ENCODE results near the gene RAB11A. TPM values are rescaled to one million over a fixed set of nuclear protein-coding genes. Genes with fewer than 3 reads are reported as not detected.
A peak's percentile ranks its signal among the peaks of the same experiment; 100 is the strongest.

RAB11A gene
- total and polyA plus RNA-seq, 2 of the 13 experiments (the other 11 are each of a cell fraction or from before 2014, with no cell fraction given) = 161 to 162 TPM

DNA sequence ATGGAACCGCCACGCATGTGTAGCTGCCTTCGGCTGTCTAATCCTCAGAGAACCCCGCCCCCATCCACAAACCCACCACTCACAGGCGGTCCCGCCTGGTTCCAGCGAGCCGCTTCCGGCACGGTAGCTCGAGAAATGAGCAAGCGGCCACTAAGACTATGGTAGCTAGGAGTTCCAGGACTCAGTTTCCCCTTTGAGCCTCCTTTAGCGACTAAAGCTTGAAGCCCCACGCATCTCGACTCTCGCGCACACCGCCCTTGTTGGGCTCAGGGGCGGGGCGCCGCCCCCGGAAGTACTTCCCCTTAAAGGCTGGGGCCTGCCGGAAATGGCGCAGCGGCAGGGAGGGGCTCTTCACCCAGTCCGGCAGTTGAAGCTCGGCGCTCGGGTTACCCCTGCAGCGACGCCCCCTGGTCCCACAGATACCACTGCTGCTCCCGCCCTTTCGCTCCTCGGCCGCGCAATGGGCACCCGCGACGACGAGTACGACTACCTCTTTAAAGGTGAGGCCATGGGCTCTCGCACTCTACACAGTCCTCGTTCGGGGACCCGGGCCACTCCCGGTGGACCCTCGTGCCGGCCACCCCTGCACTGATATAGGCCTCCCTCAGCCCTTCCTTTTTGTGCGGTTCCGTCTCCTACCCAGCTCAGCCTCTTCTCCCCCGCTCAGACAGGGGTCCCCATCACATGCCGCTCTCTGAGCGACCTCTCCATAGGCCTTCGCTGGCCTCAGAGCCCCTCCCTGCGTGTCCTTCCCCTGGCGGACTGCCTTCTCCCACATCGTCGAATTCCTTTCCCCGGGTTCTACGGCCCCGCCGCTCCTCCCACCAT is at the start of gene RAB11A (continued):
- TF ChIP-seq, protein P1, sequence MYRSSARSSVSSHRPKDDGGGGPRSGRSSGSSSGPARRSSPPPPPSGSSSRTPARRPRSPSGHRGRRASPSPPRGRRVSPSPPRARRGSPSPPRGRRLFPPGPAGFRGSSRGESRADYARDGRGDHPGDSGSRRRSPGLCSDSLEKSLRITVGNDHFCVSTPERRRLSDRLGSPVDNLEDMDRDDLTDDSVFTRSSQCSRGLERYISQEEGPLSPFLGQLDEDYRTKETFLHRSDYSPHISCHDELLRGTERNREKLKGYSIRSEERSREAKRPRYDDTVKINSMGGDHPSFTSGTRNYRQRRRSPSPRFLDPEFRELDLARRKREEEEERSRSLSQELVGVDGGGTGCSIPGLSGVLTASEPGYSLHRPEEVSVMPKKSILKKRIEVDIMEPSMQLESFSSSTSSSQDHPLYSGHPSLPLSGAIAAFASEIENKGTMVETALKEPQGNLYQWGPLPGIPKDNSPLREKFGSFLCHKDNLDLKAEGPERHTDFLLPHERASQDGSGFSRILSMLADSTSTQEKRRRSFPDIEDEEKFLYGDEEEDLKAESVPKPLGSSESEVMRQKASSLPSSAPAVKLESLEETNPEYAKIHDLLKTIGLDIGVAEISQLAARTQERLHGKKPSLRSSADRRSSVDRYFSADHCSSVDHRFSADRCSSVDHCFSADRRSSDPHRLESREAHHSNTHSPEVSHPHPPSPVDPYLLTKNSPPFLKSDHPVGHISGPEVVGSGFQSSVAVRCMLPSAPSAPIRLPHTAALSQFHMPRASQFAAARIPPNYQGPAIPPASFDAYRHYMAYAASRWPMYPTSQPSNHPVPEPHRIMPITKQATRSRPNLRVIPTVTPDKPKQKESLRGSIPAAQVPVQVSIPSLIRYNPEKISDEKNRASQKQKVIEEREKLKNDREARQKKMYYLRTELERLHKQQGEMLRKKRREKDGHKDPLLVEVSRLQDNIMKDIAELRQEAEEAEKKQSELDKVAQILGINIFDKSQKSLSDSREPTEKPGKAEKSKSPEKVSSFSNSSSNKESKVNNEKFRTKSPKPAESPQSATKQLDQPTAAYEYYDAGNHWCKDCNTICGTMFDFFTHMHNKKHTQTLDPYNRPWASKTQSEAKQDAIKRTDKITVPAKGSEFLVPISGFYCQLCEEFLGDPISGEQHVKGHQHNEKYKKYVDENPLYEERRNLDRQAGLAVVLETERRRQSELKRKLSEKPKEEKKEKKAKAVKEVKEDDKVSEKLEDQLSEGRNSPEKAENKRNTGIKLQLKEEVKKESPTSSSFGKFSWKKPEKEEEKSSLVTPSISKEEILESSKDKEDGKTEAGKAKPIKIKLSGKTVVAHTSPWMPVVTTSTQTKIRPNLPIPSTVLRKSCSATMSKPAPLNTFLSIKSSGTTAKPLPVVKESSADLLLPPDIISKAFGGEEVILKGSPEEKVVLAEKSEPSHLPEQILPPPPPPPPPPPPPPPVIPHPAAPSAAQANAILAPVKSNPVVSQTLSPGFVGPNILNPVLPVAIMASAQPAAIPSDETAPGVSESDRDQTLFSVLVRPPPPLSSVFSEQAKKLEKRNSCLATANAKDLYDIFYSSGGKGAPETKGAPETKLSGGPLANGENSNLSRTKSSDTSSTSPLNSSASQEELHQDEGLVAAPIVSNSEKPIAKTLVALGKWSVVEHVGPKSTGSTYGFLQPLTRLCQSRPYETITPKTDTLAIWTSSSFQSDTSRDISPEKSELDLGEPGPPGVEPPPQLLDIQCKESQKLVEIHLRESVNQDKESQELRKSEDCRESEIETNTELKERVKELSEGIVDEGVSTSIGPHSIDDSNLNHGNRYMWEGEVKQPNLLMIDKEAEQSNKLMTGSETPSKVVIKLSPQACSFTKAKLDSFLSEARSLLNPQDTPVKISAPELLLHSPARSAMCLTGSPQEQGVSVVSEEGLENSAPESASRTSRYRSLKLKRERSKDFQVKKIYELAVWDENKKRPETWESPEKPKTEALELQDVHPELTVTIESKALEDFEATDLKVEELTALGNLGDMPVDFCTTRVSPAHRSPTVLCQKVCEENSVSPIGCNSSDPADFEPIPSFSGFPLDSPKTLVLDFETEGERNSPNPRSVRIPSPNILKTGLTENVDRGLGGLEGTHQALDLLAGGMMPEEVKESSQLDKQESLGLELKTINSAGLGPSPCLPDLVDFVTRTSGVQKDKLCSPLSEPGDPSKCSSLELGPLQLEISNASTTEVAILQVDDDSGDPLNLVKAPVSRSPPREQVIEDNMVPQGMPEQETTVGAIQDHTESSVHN (CRISPR knock-in tag; IDR thresholded peaks at IDR 0.05) = no peak; the same call in 1 of the 2 replicates
- TF ChIP-seq, protein P2, sequence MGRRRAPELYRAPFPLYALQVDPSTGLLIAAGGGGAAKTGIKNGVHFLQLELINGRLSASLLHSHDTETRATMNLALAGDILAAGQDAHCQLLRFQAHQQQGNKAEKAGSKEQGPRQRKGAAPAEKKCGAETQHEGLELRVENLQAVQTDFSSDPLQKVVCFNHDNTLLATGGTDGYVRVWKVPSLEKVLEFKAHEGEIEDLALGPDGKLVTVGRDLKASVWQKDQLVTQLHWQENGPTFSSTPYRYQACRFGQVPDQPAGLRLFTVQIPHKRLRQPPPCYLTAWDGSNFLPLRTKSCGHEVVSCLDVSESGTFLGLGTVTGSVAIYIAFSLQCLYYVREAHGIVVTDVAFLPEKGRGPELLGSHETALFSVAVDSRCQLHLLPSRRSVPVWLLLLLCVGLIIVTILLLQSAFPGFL (CRISPR knock-in tag; IDR thresholded peaks at IDR 0.05) = no peak
- TF ChIP-seq MLLT10 (CRISPR knock-in tag; IDR thresholded peaks at IDR 0.05) (no peak), ATRX (CRISPR knock-in tag; IDR thresholded peaks at IDR 0.05; ENCODE audit: borderline replicate concordance) (no peak), NAIF1 (CRISPR knock-in tag; IDR thresholded peaks at IDR 0.05; ENCODE audit: borderline replicate concordance) (no peak), MAZ (IDR thresholded peaks at IDR 0.05; ENCODE audit: borderline replicate concordance, low read depth, low read length) (peak; percentile 94), MAZ (CRISPR knock-in tag; IDR thresholded peaks at IDR 0.05; ENCODE audit: low read depth) (peak; percentile 93), ZNF746 (CRISPR knock-in tag; IDR thresholded peaks at IDR 0.05) (no peak; the same call in 1 of the 2 replicates), ZNF207 (IDR thresholded peaks at IDR 0.05; ENCODE audit: borderline replicate concordance) (no peak)
- TF ChIP-seq, protein P3, sequence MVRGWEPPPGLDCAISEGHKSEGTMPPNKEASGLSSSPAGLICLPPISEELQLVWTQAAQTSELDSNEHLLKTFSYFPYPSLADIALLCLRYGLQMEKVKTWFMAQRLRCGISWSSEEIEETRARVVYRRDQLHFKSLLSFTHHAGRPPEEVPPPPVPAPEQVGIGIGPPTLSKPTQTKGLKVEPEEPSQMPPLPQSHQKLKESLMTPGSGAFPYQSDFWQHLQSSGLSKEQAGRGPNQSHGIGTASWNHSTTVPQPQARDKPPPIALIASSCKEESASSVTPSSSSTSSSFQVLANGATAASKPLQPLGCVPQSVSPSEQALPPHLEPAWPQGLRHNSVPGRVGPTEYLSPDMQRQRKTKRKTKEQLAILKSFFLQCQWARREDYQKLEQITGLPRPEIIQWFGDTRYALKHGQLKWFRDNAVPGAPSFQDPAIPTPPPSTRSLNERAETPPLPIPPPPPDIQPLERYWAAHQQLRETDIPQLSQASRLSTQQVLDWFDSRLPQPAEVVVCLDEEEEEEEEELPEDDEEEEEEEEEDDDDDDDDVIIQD (CRISPR knock-in tag; IDR thresholded peaks at IDR 0.05; ENCODE audit: low read depth) = peak; percentile 77
- TF ChIP-seq, protein P4, sequence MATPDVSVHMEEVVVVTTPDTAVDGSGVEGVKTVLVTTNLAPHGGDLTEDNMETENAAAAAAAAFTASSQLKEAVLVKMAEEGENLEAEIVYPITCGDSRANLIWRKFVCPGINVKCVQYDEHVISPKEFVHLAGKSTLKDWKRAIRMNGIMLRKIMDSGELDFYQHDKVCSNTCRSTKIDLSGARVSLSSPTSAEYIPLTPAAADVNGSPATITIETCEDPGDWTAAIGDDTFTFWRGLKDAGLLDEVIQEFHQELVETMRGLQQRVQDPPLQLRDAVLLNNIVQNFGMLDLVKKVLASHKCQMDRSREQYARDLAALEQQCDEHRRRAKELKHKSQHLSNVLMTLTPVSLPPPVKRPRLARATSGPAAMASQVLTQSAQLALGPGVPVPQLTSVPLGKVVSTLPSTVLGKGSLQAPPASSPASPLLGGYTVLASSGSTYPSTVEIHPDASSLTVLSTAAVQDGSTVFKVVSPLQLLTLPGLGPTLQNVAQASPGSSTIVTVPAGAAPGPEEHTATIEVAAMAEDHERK (CRISPR knock-in tag; IDR thresholded peaks at IDR 0.05; ENCODE audit: low read depth) = no peak
- TF ChIP-seq, protein P5, sequence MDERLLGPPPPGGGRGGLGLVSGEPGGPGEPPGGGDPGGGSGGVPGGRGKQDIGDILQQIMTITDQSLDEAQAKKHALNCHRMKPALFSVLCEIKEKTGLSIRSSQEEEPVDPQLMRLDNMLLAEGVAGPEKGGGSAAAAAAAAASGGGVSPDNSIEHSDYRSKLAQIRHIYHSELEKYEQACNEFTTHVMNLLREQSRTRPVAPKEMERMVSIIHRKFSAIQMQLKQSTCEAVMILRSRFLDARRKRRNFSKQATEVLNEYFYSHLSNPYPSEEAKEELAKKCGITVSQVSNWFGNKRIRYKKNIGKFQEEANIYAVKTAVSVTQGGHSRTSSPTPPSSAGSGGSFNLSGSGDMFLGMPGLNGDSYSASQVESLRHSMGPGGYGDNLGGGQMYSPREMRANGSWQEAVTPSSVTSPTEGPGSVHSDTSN (CRISPR knock-in tag; IDR thresholded peaks at IDR 0.05) = no peak
- TF ChIP-seq, protein P6, sequence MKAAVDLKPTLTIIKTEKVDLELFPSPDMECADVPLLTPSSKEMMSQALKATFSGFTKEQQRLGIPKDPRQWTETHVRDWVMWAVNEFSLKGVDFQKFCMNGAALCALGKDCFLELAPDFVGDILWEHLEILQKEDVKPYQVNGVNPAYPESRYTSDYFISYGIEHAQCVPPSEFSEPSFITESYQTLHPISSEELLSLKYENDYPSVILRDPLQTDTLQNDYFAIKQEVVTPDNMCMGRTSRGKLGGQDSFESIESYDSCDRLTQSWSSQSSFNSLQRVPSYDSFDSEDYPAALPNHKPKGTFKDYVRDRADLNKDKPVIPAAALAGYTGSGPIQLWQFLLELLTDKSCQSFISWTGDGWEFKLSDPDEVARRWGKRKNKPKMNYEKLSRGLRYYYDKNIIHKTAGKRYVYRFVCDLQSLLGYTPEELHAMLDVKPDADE (CRISPR knock-in tag; IDR thresholded peaks at IDR 0.05) = 0 out of 2 replicates have a peak, but pooled peaks have one; percentile 32

All from HepG2 (cell line).